Kidney tubule cell (primary cell): ENCODE data around the gene HINT2.

ENCODE experiments used
- DNase-seq: peaks from one replicate; pipeline ENCODE4 v3.0.0-alpha.2; 2018; ENCODE audit warnings: low spot score

HINT2 gene

DNA sequence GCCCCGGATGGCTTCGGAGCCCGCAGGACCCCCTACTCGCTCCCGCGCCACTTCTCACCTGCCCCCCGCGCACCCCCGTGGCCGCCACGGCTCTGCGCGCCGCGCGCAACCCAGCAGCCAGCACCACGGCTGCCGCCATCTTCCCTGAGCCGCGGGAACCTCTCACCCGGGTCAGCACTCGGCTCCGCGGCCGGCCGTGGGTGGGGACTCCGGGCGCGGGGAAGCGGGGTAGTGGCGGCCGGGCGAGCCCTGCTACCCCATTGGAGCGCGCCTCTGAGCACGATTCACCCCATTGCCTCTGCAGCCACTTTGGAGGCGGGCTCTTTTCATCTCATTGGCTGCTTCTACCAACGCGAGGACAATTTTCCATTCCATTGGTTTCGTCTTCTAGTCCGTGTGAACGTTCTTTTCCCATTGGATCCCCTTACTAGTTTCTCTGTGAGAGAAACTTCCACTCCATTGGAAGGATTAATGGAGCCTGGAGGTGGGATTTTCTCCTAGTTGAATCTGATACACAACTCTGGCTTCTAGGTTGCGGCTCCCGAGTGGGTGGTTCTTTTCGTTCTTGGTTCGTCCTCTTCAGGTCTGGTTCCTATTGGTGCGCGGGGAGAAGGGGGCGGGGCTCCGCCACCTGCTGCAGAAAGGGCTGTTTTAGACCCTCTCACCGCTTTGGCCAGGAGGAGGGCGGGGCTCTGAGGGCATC is at the start of gene HINT2:
TSS of gene HINT2 (minus strand) at position 202 of the 703 bp plus-strand sequence. CDS start at position 139, 63 bp downstream.
- DNase-seq: peak; percentile 98

DNA sequence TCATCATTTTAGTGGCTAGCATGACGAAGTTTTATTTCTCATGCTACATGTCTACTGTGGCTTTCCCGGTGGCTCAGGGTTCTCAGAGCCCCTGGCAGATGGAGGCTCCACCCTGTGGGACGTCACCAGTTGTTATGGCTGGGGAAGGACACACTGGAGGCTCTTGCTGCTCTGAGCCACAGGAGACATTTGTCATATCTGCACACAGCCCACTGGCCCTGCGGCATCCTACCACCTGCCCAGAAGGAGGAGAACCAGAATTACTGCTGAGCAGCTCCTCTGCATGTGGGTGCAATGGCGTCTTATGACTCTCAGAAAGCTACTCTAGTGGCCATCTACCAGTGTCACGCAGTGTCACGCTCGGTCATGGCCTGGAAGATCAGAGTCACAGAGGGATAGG is 48.7 kb upstream of the HINT2 start:
- DNase-seq: no peak

DNA sequence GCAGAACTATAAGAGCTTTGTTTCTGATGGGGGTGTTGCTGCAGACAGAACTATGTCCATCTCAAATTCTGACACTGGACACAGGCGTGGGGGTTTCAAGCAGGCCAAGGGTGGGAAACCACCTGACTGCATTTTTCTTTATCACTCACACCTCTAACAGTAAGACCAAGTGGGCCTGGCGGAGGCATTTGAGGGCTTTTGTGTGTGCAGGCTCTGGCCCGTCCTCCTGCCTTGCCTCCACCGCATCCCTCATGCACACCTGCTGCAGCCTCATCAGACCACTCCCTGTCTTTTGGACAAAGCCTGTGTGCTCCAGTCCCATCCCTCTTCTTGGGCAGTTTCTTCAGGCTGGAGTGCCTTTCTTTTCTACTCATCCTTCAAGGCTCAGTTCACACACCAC is 47.5 kb upstream of the HINT2 start:
- no peak for DNase-seq

DNA sequence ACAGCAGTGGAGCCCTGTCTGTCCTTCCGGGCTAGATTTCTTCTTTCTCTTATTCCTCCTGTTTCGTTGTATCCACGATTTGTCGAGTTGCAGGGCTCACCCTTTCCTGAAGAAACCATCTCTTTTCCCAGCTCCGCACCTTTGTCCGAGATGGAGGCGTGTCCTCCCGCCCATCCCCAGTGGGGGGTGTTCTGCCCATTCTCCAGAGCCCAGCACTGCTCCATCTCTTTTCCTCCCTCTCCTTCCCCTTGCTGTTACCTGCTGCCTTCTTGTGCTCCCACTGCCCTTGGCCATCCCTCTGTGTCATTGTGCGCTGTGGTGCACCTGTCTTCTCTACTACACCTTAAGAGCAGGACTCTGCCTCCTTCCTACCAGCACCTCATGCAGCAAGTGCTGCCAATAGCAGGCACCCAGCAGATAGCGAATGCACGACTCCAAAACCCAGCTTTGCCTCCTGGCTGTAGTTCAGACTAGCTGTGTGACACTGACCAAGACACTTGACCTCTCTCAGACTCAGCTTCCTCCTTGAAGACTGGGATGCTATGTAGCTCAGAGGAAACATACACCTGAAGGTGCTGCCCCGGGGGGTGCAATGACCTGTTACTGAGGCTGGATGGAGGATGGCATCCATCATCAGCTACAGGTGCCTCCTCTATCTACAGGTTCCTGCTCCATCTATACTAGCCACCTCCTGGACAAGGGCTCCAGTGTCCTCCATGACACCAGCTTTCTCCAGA is 46.5 kb upstream of the HINT2 start:
- DNase-seq: no peak

DNA sequence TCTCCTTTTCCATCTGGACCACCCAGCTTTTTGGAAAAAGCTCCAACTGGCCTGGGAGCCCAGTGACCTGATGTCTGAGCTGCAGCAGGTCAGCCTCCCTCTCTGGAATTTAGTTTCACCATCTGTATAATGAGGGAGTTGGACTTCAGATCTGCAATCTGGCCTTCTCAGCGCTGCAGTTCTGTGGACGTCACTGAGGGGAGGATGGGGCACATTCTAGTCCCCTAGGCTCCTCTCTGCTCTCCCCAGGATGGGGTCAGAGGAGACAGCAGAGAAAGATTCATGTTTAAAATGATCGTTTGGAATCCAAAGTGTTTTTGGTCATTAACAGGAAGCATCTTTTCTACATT is 45.1 kb upstream of the HINT2 start:
- no peak for DNase-seq

DNA sequence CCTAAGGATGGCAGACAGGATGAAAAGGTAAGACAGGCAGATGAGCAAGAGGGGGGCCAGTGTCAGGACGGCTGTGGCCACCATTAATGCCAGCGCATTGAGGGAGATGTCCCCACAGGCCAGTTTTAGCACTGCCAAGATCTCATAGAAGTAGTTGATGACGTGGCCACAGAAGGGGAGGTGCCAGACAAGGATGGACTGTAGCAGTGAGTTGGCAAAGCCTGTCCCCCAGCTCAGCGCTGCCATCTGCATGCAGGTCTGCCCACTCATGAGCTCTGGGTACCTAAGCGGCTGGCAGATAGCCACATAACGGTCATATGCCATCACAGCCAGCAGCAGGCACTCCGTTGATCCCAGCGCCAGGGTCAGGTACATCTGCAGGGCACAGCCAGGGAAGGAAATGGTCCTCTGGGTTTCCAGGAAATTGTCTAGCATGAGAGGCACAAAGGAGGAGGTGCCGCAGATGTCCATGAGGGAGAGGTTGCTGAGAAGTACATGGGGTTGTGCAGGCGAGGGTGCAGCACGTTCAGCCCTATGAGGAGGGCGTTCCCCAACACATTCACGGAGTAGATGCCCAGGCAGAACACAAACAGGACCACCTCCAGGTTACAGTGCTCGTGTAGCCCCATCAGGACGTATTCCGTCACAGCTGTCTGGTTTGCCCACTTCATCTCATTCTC is 44.6 kb upstream of the HINT2 start:
- peak; percentile 35 for DNase-seq

DNA sequence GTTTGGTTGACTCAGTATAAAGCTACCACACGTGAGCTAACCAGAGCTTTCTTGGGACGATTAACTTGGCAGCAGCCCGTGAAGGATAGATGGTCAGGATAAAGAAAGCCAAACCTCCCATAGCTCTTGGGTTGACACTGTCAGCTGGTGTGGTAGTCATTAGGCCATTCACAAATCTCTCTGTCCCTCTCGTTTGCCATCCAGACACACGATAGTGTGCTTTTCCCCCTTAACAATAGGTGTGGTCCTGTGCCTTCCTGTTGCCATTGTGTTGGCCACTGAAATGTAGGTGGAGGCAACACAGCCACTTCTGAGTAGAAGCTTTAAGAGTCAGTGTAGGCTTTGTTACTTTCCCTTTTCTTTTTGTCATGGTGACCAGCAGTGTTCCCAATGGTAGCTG is 43.6 kb upstream of the HINT2 start:
- no peak for DNase-seq

DNA sequence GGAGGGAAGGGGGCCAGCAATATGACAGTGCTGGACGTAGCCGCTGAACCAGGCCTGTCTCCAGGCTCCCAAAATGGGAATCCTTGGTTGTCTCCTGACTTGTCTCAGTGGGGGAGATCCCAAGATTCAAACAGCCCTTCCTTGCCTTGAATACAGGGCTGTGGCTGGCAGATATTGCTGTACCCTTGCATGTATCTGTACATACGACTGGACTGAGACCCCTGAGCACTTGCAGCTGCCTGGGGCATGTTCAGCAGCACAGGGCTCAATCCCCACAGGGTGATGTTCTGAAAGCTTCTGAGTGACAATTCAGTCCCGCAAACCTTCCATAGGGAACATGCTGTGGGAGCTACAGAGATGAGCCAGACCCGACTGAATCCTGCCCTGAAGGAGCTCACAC is 42.0 kb upstream of the HINT2 start:
- DNase-seq: no peak

DNA sequence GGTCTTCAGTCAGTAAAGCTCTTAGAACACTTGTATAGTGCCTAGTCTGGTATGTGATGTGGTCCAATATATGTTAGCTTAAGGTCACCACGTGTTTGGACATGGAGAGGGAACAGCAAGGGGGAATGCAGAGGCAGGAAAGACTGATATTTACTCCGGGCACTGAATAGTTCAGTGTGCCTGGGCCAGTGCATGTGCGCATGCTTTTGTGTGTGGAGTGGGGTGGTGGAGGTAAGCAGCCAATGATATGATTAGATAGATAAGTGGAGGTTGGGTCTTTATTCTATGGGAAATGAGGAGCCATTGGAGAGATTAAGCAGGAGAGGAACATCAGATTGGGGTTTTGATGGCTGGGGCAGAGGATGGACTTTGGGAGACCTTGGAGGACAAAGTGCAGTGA is 41.4 kb upstream of the HINT2 start:
- no peak for DNase-seq

DNA sequence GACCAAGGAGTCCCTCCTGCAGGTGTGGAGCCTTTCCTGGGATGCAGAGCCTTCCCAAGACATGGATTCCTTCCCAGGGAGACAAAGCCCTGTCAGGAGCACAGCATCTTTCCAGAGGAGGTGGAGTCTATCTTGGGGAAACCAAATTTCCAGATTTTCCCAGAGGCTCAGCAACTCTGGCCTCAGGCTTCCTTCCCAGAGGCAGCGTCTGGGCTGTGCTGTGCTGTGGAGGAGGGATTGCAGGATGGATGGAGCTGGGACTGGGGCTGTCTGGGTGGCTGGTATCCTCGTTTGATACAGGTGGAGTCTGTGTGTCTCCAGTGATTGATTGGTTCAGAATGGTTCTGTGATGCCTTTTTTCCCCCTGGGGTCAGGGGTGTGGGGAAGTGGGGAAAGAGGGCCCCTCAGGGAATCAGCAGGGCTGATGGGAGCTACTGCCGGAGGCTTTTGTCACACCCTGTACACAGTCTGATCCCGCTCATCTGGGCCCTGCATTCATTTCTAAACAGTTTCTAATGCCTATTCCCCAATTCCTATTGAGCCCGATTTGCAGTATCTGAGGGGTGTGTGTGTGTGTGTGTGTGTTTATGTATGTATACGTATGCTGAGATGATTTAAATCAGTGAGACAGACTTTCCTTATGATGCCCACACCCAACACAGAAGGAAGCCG is 39.4 kb upstream of the HINT2 start:
- no peak for DNase-seq

DNA sequence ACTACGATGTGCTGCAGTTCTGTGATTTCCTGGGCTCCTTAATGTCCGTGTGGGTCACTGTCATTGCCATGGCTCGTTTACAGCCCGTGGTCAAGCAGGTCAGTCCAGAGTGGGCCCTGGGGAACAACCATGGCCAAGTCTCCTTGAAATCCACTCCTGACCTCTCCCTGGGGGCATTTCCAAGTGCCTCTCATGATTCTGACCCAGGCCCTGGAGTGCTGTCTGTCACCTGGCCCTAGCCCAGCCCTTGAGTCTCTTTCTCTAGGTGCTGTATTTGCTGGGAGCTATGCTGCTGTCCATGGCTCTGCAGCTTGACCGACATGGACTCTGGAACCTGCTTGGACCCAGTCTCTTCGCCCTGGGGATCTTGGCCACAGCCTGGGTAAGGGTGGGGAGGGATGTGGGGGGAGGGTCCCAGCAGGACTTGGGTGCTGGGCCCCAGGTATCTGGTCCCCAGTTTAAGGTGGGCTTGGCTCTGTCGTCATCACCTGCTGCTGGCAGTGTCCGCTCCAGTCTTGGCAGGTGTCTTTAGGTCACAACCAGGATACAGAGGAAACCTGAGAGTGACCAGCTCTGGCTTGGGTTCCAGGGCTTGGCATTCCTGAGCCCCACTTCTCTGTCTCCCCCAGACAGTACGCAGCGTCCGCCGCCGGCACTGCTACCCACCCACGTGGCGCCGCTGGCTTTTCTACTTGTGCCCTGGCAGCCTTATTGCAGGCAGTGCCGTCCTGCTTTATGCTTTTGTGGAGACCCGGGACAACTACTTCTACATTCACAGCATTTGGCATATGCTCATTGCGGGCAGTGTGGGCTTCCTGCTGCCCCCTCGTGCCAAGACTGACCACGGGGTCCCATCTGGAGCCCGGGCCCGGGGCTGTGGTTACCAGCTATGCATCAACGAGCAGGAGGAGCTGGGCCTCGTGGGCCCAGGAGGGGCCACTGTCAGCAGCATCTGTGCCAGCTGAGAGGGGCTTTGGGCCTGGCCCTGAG is 38.3 kb upstream of the HINT2 start:
- no peak for DNase-seq

DNA sequence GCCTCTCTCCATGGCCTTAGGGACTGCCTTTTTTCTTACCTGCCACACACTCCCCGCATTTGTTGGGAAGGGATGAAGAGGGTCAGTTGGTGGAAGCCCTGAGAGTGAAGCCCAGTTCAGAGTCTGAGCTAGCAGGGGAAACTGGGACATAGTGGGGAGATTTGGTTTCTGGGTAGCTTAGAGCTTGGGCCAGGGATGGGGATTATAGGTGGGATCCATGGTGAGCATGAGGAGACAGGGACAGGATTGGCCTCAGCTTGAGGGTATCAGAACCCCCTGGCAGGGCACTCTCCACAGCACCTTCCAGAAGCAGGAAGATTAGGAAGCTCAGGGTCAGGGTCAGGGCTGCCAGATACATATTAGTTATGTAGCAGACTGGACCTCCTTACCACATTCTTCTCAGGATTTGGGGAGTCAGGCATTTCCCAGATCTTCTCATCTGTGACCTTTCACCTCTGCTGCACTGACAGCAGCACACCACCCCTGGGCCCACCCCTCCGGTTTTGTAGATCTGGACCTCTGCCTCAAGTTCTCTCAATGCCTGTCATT is 37.5 kb upstream of the HINT2 start:
- no peak for DNase-seq

DNA sequence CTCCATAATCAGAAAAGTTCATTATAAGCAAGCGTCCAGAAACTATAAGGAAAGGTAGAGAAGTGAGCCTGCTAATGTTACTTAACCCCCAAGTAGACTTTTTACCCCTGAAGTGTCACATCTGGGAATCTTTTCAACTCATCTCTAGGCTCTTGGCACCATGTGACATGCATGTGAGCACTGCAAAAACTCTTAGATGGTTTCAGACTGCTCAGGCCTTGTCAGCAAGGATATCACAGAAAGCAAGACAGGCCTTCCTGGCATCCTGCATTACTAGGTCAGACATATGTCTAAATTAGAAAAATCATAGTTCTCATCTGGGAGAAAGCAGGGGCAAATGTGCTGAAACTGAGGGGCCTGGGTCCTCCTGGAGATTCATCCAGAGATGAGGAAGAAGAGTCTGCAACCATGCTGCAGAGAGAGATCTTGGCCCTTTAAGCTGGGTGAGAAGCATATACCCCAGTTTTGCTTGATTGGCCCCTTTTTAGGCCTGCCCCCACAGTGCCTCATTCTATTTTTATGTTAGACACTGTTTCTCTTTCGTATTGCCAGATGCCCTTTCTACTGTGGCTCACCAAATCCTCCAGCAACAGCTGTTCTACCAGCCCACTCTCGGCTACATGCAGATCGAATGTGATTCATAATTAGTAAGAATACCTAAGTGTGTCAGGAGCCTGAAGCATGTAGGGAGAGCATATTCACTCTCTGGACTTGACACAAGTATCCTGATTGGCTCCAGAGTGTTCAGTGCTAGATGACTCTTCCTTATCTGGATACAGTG is 33.1 kb upstream of the HINT2 start:
- DNase-seq: peak; percentile 88

DNA sequence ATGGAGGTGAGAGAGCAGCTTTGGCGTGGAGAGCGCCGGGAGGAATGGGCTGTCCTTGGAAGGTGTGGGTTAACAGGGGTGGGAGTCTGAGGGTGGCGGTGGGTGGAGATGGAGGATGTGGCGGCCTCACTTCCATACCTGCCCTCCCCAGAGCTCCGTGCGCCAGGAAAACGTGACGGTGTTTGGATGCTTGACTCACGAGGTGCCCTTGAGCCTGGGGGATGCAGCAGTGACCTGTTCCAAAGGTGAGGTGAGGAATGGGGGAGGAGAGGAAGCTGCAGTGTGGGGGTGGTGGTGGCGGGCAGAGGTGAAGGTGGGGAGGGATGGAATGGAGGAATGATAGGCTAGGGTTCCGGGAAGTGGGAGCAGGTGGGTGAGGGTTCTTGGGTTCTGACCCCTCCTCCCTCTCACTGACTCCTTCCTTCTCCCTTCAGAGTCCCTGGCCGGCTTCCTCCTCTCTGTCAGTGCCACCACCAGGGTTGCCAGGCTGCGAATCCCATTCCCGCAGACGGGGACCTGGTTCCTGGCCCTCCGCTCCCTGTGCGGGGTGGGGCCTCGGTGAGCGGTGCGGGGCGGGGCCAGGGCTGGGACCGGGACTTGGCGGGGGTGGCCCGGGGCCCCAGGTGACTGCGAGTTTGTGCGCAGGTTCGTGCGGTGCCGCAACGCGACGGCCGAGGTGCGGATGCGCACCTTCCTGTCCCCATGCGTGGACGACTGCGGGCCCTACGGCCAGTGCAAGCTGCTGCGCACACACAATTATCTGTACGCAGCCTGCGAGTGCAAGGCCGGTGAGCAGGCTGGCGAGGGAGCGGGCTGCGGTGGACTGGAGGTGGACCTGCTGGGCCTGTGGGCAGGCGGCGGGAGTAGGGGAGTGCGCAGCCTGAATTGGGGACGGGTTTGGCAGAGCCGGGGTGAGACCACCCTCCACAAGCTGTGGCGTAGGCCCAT is 31.3 kb upstream of the HINT2 start:
- peak; percentile 47 for DNase-seq

DNA sequence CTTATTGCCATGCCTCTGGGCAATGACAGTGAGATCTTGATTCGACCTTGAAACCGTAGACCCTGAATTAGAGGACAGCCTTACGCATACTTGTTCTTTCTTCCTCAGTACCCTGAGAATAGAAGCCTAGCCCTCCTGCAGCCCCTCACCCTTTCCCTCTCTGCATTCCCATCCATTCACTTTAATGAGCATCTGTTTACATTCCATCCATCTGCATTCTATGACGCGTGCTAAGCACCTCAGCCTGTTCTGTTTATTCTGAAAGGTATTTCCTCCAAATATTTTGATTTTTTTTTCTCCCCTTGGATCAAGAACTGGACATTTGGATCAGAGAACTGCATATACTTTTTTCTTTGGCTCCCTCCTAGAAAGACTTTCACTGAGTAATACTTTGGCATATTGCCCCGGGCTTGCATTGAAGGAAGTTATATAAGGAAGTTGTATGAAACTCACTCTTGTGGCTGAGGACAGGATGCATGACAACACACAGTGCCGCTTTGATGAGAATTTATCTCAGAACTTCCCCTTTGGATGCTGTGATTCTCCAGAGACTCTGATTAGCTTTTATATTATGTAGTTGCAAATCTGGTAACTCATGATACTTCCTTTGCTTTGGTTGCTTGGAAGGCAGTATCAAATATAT is 29.9 kb upstream of the HINT2 start:
- peak; percentile 93 for DNase-seq

DNA sequence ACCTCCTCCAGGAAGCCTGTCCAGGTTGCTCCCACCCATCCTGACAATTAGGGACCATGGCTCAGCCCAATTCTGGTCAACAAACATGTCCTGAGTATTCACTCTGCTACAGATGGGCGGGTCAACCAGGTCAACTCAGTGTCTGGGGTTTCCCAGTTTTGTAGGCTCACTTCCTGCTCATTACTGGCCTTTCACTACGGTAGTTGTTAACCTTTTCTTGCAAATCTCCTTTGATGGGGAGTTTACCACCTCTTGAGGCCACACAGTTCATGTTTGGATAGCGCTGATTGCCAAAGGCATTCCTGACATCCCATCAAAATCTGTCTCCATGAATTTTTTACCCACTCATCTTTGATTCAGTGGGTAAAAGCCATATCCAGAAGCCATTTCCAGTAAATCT is 28.0 kb upstream of the HINT2 start:
- DNase-seq: peak; percentile 11

DNA sequence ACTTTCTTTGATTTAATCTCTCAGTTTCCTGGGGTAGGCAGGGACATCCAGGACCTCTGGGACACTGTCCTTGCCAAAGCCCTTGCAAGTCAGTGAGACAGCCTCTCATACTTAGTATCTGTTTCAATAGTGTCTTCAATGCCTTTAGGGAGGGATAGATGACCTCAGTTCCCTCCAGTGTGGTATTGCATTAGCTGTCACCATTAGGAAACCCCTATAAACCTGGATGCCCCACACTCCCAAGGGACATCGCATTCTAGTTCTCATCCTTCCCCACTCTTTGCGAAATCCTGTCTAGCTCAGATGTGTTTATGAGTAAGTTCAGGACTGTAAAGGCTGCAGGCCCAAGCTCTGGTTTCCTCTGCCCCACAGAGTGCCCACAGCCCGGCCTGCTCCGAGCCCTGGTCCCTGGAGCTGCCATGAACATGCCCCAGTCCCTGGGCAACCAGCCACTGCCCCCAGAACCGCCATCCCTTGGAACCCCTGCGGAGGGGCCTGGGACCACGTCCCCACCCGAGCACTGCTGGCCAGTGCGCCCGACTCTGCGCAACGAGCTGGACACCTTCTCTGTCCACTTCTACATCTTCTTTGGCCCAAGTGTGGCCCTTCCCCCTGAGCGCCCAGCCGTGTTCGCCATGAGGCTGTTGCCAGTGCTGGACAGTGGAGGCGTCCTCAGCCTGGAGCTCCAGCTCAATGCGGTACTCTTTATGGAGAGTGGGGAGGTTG is 27.3 kb upstream of the HINT2 start:
- DNase-seq: no peak

DNA sequence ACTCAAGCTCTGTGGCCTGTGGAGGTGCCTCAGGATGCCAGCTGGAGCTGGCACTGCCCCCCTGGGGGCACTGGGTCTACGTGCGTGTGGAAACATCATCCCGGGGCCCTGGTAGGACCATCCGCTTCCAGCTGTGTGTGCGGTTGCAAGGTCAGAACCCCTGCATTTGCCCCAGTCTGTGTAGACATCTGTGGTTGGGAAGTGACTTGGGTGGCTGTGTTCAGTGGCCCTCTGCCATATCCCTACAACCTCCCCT is 26.7 kb upstream of the HINT2 start:
- no peak for DNase-seq
